Activated T-cell treated with anti-CD3 and anti-CD28 coated beads for 1 hour (primary cell): ENCODE measurements around the gene FBXO5.
"Not testable (repeated sequence)": the region's sequence is repeated elsewhere in the genome, so short reads cannot be mapped to it uniquely, and the experiment has no call there.

Experiments
- DNase-seq: peaks from one replicate; pipeline ENCODE4 v3.0.0-alpha.2; 2020; ENCODE audit warnings: low read depth

The FBXO5 gene

DNA sequence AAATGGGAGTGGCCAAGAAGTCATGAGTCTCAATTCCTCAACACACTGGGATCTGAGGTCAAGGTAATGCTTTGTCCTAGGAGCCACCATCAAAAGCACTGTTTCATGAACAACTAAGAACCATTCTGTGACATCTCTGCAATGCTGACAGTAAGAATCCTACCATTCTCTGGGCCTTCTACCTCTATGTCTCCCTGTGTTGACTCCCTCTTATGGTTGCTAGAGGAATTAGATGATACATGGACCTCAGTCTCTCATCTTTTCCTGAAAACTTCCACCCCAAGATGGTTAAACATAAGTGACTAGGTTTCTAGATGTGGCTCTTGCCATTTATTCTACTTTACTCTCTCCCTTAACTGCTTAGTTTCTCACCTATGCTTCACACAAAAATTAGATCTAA, 10.6 kb upstream of the FBXO5 start:
- no peak for DNase-seq

DNA sequence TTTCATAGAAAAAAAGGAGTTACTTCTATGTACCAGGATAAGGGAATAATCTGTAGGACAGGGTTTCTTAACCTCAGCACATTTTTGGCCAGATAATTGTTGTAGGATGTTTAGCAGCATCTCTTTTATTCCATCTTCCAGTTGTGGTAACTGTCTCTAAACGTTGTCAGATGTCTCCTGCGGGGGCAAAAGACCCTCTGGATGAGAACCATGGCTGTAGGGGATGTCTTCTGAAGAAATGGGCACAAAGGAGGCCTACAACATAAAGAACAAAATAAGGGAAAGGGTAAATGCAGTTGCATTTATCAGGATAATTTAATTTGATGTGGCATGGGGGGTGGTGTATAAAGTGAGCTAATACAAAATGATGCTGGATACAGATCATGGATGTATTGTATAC, 4.1 kb upstream of the FBXO5 start:
- no peak for DNase-seq

DNA sequence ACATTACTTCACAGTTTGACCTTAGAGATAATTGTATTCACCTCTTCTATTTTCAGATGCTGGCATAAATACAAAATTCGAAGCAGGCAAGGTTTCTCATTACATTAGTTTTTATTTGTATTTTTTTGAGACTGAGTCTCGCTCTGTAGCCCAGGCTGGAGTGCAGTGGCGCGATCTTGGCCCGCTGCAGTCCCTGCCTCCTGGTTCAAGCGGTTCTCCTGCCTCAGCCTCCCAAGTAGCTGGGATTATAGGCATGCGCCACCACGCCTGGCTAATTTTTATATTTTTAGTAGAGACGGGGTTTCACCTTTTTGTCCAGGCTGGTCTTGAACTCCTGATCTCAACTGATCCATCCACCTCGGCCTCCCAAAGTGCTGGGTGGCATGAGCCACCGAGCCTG, 2.5 kb upstream of the FBXO5 start:
- not testable (repeated sequence) for DNase-seq

DNA sequence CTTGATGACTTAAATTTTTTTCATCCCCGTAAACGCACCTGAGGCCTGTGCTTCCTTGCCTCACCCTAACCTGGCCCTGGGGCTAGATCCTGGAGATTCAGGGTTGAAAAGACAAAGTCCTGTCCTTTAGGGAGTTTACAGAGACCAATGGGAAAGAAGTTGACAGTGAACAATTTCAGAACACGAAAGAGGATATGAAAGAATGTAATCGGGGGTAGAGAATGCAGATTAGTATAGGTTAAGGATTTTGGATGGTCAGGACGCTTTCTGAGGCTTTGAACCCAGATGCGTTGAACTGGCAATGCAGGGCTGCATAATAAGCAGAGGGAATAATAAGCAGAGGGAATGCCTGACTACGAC, 1.7 kb upstream of the FBXO5 start:
- no peak for DNase-seq

DNA sequence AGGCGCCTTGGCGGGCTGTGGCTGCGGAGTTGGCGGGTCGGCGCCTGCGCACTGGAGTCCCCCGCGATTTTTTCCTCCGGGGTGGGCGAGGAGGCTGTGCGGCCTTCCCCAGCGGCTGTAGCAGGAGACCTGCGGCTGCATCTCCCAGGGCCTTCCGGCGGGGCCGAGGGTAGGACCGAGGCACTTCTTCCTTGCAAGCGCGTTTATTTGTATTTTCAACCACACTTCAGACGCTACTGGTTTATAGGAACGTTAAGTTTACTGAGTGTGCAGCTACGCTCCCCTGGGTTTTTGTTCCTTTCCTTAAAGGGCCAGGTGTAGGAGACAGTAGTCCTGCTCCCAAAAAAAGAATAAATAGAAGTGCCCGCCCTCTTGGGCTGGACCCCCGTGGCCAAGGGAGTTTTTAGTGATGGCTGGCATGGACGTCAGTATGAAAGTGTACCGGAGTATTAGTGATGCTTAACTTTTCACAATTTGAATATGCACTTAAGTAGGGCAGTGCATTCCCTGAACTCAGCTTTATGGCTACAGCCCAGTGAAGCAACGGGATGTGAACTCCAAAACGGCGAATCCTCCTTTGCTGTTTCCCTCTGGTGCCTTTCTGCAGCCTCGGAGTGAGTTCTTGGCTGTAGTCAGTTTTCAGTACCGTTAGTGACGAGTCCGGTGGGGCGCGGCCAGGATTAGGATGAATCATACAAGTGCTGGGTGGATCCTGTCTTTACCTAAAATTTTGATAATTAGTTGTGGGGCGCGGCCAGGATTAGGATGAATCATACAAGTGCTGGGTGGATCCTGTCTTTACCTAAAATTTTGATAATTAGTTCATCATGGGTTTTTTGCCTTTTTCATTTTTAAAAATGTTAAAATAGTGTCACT, 1.0 kb upstream of the FBXO5 start:
- peak; percentile 90 for DNase-seq

DNA sequence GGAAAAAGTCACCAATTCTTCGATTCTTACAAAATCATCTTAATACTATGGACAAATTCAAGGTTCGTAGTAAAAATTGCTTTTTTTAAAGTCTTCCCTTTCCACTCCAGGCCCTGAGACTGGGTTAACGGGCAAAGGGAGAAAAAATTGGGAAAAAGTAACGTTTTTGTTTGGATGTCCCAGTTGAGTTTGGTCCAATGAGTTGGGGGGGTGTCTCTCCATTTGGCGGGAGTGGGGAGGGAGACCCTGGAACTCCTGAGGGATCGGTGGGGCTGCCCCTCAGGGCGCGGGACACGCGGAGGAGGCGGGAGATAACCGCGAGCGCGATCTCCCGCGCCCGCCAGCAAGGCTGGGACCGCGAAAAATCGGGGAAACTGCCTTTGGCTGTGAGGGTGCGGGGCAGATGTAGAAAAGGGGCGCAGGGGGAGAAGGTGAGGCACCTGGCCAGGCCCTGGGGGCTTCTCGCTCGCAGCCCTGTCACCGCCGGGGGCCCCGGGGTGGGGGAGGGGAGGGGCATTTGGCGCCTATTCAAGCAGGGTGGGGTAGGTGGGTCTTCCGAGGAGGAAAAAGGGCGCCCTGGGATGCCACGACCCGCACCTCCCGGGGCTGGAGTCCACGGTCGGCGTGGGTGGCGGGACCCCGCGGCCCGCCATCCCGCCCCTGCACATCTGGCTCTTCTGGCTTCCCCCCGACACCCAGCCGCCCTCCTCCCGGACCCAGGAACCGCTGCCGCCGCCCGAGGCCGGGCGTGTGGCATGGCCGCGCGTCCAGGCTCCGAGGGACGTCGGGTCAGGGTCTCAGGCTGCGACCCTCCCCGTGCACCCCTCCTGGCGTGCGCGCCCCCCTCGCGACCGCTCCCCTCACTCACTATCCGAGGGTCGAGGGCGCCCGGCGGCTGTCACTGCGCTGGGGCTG, 595 bp downstream of the FBXO5 start:
- no peak for DNase-seq

DNA sequence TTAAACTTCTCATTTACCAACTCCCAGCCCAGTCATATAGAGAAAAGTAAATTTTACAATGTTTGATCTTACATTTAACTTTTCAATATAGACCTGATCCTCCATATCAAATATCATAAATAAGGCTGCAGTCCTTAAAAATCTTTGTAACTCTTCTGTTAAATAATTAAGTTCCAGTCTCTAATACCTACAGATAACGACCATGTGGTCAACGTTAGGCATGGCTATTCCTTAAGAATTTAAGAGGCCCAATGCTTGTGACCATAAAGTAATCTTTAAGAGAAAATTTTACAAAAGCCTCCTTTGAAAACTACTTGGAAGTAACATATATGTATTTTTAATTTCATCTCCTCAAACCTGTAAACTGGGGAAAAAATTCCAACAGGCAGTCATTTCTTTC, 1.6 kb downstream of the FBXO5 start:
- DNase-seq, result no peak

DNA sequence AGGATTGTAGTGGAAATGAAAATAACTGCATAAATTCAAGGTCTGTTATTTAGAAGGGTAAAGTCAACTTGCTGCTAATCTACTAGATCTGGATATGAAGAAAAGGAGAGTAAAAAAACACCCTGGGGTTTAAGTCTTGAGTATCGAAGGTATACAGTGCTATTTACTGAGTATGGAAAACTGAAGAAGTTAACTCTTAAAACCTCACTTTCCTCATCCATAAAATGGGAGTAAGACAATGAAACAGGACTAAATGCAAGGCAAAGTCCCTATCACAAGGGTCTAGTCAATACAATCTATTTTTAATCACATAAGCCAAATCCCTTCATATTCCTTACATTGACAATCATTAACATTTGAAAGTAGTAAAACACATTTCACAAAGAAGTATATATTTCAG, 2.2 kb downstream of the FBXO5 start:
- no peak for DNase-seq

DNA sequence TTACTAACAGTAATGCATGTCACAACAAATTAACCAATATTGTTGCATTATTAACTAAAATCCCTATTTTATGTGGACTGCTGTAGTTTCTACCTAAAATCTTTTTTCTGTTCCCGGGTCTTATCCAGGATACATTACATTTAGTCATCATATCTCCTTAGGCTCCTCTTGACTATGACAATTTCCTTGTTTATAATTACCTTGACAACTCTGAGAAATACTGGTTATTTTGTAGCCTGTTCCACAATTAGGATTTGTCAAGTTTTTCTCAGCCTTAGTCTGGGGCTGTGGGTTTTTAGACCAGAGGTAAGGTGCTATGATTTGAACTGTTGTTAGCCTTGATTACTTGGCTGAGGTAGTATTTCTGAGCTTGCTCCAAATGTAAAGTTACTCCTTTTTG, 3.7 kb downstream of the FBXO5 start:
- no peak for DNase-seq

DNA sequence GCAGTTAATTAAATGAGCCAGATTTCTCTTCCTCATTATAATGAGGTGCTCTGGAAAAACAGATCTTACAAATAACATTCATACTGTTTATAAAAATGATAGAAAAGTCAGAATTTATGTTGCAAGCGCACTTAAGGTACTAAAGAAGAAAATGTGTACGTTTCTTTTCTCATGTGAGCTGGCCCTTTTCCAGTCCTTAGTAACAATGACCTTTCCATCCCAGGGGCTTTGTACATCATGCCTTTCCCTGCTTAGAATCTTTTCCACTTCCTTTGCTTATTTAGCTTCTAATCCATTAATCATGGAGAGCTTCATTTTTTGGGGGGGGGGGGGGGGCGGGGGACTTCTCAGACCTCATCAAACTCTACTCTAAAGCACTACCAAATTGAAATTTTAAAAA, 4.8 kb downstream of the FBXO5 start:
- no peak for DNase-seq

DNA sequence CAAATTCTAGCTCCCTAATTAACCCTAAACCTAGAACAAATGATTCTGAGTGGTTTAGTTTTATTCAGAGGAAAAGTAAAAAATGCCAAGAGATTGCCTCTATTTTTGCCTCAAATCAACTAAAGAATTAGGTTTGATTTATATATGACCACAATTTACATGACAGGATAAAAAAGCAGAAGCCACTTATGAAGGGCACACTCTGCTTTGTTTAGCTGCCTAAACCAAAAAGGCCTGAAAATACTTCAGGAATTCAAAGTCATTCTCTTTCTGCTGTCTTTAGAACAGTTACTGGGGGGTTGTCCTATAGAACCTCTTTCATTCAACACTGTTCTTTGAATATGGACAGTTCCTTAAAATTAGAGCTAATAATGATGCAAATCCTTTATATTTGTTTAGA, 5.3 kb downstream of the FBXO5 start:
- no peak for DNase-seq

DNA sequence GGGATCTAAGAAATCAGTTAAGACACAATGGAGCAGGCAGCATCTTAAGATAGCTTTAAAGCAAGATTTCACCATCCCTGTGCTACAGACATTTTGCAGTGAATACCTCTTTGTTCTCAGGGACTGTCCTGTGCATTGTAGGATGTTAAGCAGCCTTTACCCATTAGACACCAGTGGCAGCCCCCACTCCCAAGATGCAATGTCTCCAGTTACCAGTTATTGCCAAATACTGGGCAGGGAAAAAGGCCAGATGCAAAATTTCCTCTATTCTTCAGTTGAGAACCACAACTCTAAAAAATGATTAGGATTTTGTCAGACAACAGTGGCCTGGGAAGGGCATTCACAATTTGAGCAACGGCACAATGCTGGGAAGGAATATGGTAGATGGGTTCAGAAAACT, 6.1 kb downstream of the FBXO5 start:
- no peak for DNase-seq

DNA sequence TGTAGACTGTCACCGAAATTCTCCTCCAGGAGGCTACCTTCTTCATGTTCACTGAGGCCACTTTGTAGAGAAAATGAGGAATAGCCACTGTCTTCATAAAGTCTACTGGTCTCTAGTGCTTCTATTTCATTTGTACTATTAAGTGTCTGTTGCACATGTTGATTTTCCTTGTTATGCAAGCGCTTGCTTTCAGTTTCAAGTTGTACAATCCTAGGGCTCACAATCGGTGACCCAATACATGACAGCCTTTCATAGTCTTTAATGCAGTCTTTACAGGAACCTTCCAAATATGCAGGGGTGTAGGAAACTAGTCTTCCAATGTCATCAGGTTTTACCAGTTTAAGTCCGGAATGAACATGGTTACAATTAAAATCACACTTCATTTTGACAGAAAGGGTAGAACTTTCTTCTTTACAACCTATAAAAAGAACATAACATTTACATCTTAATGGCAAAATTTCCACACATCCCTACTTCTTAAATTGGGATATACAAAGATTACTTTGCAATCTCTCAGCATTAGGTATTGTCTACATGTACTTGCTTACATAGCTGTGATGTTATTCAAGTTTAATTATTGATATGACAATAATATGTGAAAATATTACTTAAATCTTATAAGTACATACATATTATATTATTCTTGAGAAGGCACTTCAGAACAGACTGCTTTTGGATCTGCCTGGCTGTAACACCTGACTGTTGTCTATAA, 7.5 kb downstream of the FBXO5 start:
- no peak for DNase-seq

DNA sequence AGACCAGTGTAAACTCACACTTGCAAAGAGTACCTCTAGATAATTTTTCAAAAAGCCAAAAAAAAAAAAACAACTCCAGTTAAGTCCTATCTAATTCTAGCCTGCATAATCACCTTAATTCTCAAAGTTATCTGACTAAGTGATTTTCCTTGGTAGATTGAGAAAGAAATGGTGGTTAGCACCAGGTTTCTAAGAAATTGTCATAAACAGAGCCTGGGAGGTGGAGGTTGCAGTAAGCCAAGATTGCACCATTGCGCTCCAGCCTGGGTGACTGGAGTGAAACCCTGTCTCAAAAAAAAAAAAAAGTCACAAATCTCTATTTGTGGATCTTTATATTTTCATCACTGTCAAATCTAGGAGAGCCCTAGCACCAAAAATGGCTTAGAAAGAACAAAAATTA, 8.9 kb downstream of the FBXO5 start:
- no peak for DNase-seq

DNA sequence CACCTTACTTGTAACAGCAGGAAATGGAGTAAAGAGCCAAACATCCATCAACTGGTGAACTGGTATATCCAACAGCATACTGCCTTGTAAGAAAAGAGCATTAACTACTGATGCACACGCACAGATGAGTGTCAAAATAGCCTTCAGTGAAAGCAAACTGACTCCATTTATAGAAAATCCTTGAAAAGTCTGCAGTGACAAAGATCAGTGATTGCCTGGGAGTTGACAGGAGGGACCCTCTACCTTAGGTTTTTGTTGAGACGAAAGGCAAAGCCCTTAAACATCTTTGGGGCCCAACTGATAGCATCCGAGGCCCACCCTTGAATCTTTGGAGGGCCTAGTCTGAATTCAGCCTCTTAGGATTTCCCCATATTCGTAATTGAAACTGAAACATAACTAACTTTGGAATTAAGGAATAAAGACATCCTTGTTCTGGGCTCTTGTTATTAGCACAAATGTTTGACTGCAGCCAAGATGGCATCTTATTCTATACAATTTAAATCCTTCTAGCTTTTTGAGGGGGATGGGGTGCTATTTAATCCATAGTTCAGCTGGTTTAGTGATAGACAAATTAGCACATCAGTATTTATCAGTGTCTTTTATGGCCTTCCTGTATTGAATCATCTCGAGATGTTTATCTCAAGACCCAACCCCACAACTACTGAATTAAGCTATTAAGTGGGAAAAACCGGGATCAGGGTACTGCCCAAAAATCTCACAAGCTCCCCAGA, 13.0 kb downstream of the FBXO5 start:
- DNase-seq, result no peak

DNA sequence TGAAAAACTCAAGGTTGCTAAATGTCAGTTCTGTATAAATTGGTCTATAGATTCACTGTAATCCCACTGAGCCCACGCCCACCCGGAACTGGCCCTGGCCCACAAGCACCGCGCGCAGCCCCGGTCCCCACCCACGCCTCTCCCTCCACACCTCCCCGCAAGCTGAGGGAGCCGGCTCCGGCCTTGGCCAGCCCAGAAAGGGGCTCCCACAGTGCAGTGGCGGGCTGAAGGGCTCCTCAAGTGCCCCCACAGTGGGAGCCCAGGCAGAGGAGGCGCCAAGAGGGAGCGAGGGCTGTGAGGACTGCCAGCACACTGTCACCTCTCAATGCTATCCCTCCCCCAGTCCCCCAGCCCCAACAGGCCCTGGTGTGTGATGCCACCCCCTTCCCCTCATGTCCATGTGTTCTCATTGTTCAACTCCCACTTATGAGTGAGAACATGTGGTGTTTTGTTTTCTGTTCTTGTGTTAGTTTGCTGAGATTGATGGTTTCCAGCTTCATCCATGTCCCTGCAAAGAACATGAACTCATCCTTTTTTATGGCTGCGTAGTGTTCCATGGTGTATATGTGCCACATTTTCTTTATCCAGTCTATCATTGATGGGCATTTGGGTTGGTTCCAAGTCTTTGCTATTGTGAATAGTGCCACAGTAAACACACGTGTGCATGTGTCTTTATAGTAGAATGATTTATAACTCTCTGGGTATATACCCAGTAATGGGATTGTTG, 16.5 kb downstream of the FBXO5 start:
- not testable (repeated sequence) for DNase-seq

DNA sequence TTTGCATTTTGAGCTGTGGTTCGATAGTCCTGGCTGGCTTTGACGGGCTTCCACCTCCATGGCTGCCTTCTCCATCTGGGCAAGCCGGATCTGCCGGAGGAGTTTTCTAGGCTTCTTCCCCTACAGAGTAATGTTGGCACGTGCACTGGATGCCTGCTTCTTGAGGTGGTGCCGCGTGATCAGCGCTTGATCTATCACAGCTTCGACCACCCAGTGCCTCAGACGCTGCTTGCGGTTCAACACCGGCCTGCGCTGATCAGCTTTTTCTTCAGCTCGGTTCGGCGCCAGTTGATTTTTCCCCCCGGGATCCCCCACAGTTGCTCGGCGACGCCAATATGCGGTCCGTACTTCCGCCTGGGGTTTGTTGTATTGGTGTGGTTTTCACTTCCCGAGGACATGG, 23.5 kb downstream of the FBXO5 start:
- no peak for DNase-seq

DNA sequence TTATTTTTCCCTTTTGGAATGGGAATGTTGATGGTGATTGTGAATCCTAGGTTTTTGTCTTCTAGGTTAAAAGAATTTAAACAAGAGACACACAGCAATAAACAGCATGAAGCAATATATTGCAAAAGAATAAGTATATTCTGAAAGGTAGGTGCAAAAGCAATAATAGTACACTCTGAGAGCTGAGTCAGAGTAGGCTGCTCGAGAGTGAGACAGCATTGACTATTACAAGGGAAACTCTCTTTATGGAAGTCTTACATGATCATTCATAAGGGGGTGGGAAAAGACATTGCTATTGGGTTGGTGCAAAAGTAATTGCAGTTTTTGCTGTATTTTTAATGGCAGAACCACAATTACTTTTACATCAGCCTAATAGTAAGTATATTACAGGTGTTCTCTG, 25.0 kb downstream of the FBXO5 start:
- DNase-seq, result no peak

DNA sequence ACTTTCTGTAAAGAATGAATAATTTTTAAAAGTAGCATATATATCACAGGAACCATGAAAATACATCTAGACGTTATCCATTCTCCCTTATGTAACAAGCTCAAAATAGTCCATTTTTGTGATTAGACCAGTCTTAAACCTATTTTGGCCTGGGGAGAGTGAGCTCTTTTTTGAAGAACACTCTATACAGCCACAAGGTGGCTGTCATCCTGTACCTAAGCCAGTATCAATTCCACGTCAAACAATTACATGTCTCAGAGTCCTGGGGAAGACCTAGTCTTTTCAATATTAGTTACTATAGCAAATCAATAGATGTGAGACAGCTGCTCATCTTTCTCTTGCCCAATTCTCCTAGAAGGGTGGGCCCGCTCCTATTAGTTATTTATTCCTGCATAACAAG, 28.4 kb downstream of the FBXO5 start:
- no peak for DNase-seq

DNA sequence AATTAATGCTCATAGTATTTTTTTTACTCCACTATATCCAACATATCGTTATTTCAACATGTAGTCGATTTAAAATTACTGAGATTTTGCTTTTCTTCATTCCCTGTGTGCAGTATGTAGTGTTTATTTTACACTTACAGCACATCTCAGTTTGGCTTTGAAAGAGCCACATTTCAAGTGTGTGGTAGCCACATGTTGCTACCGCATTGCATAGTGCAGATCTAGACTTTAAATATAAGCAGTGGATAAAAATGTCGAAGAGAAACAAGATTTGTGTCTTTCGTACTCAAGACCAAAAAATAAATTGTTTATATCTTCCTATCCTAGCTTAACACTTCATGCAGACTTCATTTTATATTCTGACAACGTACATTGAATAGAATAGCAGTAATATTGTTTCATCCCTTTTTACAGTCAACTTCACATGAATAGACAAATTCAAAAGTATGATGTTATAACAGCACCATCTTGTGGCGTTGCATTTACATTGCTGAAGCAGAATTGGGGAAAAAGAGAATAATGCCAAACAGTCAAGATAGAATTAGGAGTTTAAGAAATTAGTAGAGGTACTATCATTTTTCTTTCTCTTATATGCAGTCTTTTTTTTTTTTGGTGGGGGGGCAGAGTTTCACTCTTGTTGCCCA, 29.9 kb downstream of the FBXO5 start:
- DNase-seq, result no peak

DNA sequence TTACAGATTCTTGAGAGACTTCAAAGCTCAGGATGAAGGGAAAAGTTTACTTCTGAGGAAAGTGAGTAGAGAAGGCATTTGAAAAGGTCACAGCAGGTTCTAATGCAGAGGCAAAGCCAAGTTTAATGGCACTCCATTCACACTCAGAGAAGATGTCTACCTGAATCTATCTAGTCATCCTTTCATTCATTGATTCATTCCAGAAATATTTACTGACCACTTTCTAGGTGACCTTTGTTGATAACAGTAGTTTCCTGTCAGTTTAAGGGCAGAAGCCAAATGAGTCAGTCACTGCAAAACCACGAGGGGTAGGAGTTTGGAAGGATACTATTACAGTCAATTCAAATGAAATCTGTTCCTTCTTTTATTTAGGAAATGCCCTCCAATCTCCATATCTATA, 30.8 kb downstream of the FBXO5 start:
- DNase-seq, result no peak
